Heart left ventricle (tissue), 13 donors: ENCODE data around the gene AKAP13.

Experiments used
- POLR2A ChIP-seq, 2 donors: fragments of 450-650 bp; IDR thresholded peaks; one replicate each; pipeline ENCODE4 v1.6.1; 2017; ENCODE audit warnings: antibody characterized with exemption in 2 of 2, mild to moderate bottlenecking in 2 of 2, moderate library complexity in 2 of 2
- TF ChIP-seq, protein P1 (sequence below), 12 donors: fragments of 200-600 bp; sonication (generic) in 4 of 12; IDR thresholded peaks; one replicate each; pipeline versions ENCODE4 v1.5.0 to v1.8.0; 2018 to 2022; ENCODE audit warnings: antibody characterized with exemption in 12 of 12, mild to moderate bottlenecking in 5 of 12
- donor health status: ischemic (EF 13 %, LVEDD 7.1; RV severe dilation, severe dysfunction).
- donor health status: DM: no; HTN: yes; CAD: no.
- donor health status: DM: no; HTN: no; CAD: no.
- donor health status: ischemic (EF 25% LVEDD 6.9; RV normal size, moderate dysfunction).
- donor health status: ischemic (EF 25% LVEDD 5.7; RV mildly dilated, moderate dysfunction).
- donor health status: ischemic (EF 35%, LVEDD 5.7; RV mildly dilated, moderate dysfunction).
- donor health status: nonischemic (EF 11% LVEDD 7.7; RV severe dilation, severe dysfunction).
- donor health status: DM: yes; HTN: yes; CAD: no.
- donor health status: PGD.
- donor health status: ischemic (EF 29% LVEDD 5.4; RV normal size, mild dysfunction).
- donor health status: nonischemic (EF 23%, LVEDD 6.1; RV moderate dilation, normal function).

DNA sequence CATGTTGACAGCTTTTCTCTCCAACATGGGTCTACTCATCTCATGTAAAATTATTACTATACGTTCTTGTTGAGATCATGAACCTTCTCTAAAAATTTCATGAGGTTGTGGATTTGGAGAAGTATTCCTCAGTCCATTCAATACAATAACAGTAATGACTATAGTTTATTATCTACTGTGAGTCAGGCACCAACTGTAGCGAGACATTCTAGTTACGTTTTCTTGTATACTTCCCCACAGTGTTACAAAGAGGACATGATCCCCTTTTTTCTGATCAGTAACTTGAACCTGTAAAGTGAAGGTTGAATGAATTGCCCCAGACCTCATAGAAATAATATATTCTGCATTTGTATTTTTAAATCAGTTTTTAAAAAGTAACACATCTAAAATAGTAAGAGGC is 76.4 kb downstream of the AKAP13 start:
- TF ChIP-seq, protein P1, sequence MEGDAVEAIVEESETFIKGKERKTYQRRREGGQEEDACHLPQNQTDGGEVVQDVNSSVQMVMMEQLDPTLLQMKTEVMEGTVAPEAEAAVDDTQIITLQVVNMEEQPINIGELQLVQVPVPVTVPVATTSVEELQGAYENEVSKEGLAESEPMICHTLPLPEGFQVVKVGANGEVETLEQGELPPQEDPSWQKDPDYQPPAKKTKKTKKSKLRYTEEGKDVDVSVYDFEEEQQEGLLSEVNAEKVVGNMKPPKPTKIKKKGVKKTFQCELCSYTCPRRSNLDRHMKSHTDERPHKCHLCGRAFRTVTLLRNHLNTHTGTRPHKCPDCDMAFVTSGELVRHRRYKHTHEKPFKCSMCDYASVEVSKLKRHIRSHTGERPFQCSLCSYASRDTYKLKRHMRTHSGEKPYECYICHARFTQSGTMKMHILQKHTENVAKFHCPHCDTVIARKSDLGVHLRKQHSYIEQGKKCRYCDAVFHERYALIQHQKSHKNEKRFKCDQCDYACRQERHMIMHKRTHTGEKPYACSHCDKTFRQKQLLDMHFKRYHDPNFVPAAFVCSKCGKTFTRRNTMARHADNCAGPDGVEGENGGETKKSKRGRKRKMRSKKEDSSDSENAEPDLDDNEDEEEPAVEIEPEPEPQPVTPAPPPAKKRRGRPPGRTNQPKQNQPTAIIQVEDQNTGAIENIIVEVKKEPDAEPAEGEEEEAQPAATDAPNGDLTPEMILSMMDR (IDR thresholded peaks at IDR 0.05) = no peak
- no peak for TF ChIP-seq POLR2A (IDR thresholded peaks at IDR 0.05)
